ENCODE data around the gene MIER1. TPM values are rescaled to one million over a fixed set of nuclear protein-coding genes. Genes with fewer than 3 reads are reported as not detected.

The MIER1 gene
- total and polyA plus RNA-seq, 9 of the 15 experiments (the other 6 are each of a cell fraction or from before 2014, with no cell fraction given) = 13.9 to 34.8 (median 21.5) TPM

- TF ChIP-seq SMARCE1 (IDR thresholded peaks at IDR 0.05) = peak; percentile 26; the same call in 1 of the 2 replicates
- TF ChIP-seq SAFB (IDR thresholded peaks at IDR 0.05; ENCODE audit: borderline replicate concordance, low read depth, low read length) = 0 out of 2 replicates have a peak, but pooled peaks have one; percentile 20
- peak; percentile 56 for TF ChIP-seq HNRNPK (IDR thresholded peaks at IDR 0.05; ENCODE audit: low read depth, low read length, poor library complexity, severe bottlenecking)
- TF ChIP-seq FOXJ2 (tag; IDR thresholded peaks at IDR 0.05) = peak; percentile 90
- TF ChIP-seq ZBTB9 (CRISPR knock-in tag; IDR thresholded peaks at IDR 0.05) = peak; percentile 80; the same call in 1 of the 2 replicates
- no peak for TF ChIP-seq RAD21 (CRISPR knock-in tag; conservative IDR thresholded peaks at IDR 0.05 in 1 of 2, IDR thresholded peaks at IDR 0.05 in 1 of 2)
- TF ChIP-seq FOXA1 (IDR thresholded peaks at IDR 0.05; ENCODE audit: borderline replicate concordance) = no peak
- peak; percentile 94 for TF ChIP-seq EGR1 (conservative IDR thresholded peaks at IDR 0.05)
- no peak for TF ChIP-seq ID3 (CRISPR knock-in tag; IDR thresholded peaks at IDR 0.05)
- peak; percentile 81 for TF ChIP-seq ID3 (tag; IDR thresholded peaks at IDR 0.05)
- no peak for TF ChIP-seq BRF1 (IDR thresholded peaks at IDR 0.05; ENCODE audit: borderline replicate concordance, extremely low read depth, insufficient read length)
Measured at GRCh38 chr1:66929999-66930822, 5.4 kb downstream of the MIER1 start (continued).

Data from K562 (cell line).